Measurements from ENCODE around the gene TBX3. TPM values are rescaled to one million over a fixed set of nuclear protein-coding genes. Genes with fewer than 3 reads are reported as not detected.

TBX3 gene
- total RNA-seq, 2 experiments from 2014 or later, result not detected

- CTCF ChIA-PET, result no interaction called here
- intact Hi-C loops (cut with micrococcal nuclease), result loop anchor here (2.0 to 10.0 kb wide), 2 partner anchors 17 to 1211 kb away; partner anchors contain the start of gene LHX5
Observed at GRCh38 chr12:114685320-114685781, 1.4 kb upstream of the TBX3 start.

GRCh38 chr12:114684870-114685273, 897 bp upstream of the TBX3 start:
- peaks cover 4% of the 10 kb centered on the region for H3K36me3 Mint-ChIP-seq (ENCODE audit: low read depth)
- peak overlapping the region; percentile 28 for H3K4me3 Mint-ChIP-seq

More at GRCh38 chr12:114685320-114685781, 1.4 kb upstream of the TBX3 start:
- peaks cover 45% of the 10 kb centered on the region for H3K4me1 Mint-ChIP-seq (ENCODE audit: low read depth)
- H3K4me3 Mint-ChIP-seq, result peak overlapping the region; percentile 28
- no peak overlapping the region for H3K27ac Mint-ChIP-seq
- peaks cover 91% of the 10 kb centered on the region for H3K27me3 Mint-ChIP-seq (ENCODE audit: low read depth)
- DNase-seq, result no peak
- no peaks in the 10 kb centered on the region for H3K9me3 Mint-ChIP-seq
- peaks cover 4% of the 10 kb centered on the region for H3K36me3 Mint-ChIP-seq (ENCODE audit: low read depth)

GRCh38 chr12:114683709-114684097, 272 bp downstream of the TBX3 start:
- Mint-ChIP-seq H3K27me3 (ENCODE audit: low read depth) (peaks cover 89% of the 10 kb centered on the region), H3K9me3 (peaks cover 3% of the 10 kb centered on the region), H3K4me1 (ENCODE audit: low read depth) (peaks cover 45% of the 10 kb centered on the region), H3K36me3 (ENCODE audit: low read depth) (peaks cover 4% of the 10 kb centered on the region), H3K4me3 (peak overlapping the region; percentile 73), H3K27ac (no peak overlapping the region)
- CTCF ChIA-PET, result no interaction called here
- no peak for DNase-seq
- intact Hi-C loops (cut with micrococcal nuclease), result loop anchor here (2.0 to 10.0 kb wide), 3 partner anchors 15 to 1209 kb away; partner anchors contain the start of gene LHX5

More at GRCh38 chr12:114684870-114685273, 897 bp upstream of the TBX3 start:
- Mint-ChIP-seq H3K27me3 (ENCODE audit: low read depth) (peaks cover 91% of the 10 kb centered on the region), H3K9me3 (peaks cover 3% of the 10 kb centered on the region), H3K27ac (no peak overlapping the region), H3K4me1 (ENCODE audit: low read depth) (peaks cover 45% of the 10 kb centered on the region)
- CTCF ChIA-PET, result interaction anchor here (0.6 kb wide), 1 partner anchor 23 kb away, joined by 3 read pairs; no protein-coding TSS in a partner anchor
- DNase-seq, result no peak
- intact Hi-C loops (cut with micrococcal nuclease), result loop anchor here (2.0 to 10.0 kb wide), 3 partner anchors 16 to 1210 kb away; partner anchors contain the start of gene LHX5

- no peak overlapping the region for H3K27ac Mint-ChIP-seq
- CTCF ChIA-PET, result interaction anchor here (1.1 kb wide), 1 partner anchor 11 kb away, joined by 3 read pairs; no protein-coding TSS in a partner anchor
- H3K4me3 Mint-ChIP-seq, result peak overlapping the region; percentile 73
Observed at GRCh38 chr12:114682785-114683708, 928 bp downstream of the TBX3 start.

GRCh38 chr12:114682106-114682784, 1.7 kb downstream of the TBX3 start:
- Mint-ChIP-seq H3K9me3 (peaks cover 3% of the 10 kb centered on the region), H3K36me3 (ENCODE audit: low read depth) (peaks cover 4% of the 10 kb centered on the region), H3K4me3 (peak overlapping the region; percentile 4), H3K27ac (no peak overlapping the region), H3K27me3 (ENCODE audit: low read depth) (peaks cover 91% of the 10 kb centered on the region), H3K4me1 (ENCODE audit: low read depth) (peaks cover 44% of the 10 kb centered on the region)
- intact Hi-C loops (cut with micrococcal nuclease), result loop anchor here (5.0 to 10.0 kb wide), 2 partner anchors 280 to 1207 kb away; partner anchors contain the start of gene LHX5
- CTCF ChIA-PET, result interaction anchor here (1.1 kb wide), 1 partner anchor 12 kb away, joined by 3 read pairs; no protein-coding TSS in a partner anchor
- DNase-seq, result no peak

More at GRCh38 chr12:114682785-114683708, 928 bp downstream of the TBX3 start:
- intact Hi-C loops (cut with micrococcal nuclease), result loop anchor here (5.0 to 10.0 kb wide), 2 partner anchors 281 to 1208 kb away; partner anchors contain the start of gene LHX5
- DNase-seq, result no peak
- H3K36me3 Mint-ChIP-seq (ENCODE audit: low read depth), result peaks cover 4% of the 10 kb centered on the region
- peaks cover 3% of the 10 kb centered on the region for H3K9me3 Mint-ChIP-seq
- H3K4me1 Mint-ChIP-seq (ENCODE audit: low read depth), result peaks cover 44% of the 10 kb centered on the region
- H3K27me3 Mint-ChIP-seq (ENCODE audit: low read depth), result peaks cover 88% of the 10 kb centered on the region

- Mint-ChIP-seq H3K27me3 (ENCODE audit: low read depth) (peaks cover 88% of the 10 kb centered on the region), H3K36me3 (ENCODE audit: low read depth) (peaks cover 2% of the 10 kb centered on the region), H3K4me1 (ENCODE audit: low read depth) (peaks cover 37% of the 10 kb centered on the region), H3K9me3 (peaks cover 3% of the 10 kb centered on the region), H3K27ac (no peak overlapping the region), H3K4me3 (no peak overlapping the region)
- no peak for DNase-seq
- CTCF ChIA-PET, result no interaction called here
- intact Hi-C loops (cut with micrococcal nuclease), result loop anchor here (5.0 to 10.0 kb wide), 2 partner anchors 279 to 1206 kb away; partner anchors contain the start of gene LHX5
Observed at GRCh38 chr12:114681116-114681871, 2.7 kb downstream of the TBX3 start.

- peaks cover 31% of the 10 kb centered on the region for H3K4me1 Mint-ChIP-seq (ENCODE audit: low read depth)
- no peak overlapping the region for H3K4me3 Mint-ChIP-seq
- peaks cover 2% of the 10 kb centered on the region for H3K36me3 Mint-ChIP-seq (ENCODE audit: low read depth)
- no peak overlapping the region for H3K27ac Mint-ChIP-seq
- CTCF ChIA-PET, result no interaction called here
- H3K27me3 Mint-ChIP-seq (ENCODE audit: low read depth), result peaks cover 86% of the 10 kb centered on the region
- peaks cover 3% of the 10 kb centered on the region for H3K9me3 Mint-ChIP-seq
- intact Hi-C loops (cut with micrococcal nuclease), result loop anchor here (5.0 to 10.0 kb wide), 2 partner anchors 278 to 1206 kb away; partner anchors contain the start of gene LHX5
- no peak for DNase-seq
Observed at GRCh38 chr12:114680604-114681069, 3.3 kb downstream of the TBX3 start.

GRCh38 chr12:114679942-114680341, 4.0 kb downstream of the TBX3 start:
- Mint-ChIP-seq H3K4me1 (ENCODE audit: low read depth) (peaks cover 25% of the 10 kb centered on the region), H3K4me3 (no peak overlapping the region), H3K27me3 (ENCODE audit: low read depth) (peaks cover 84% of the 10 kb centered on the region), H3K27ac (no peak overlapping the region), H3K9me3 (peaks cover 3% of the 10 kb centered on the region), H3K36me3 (ENCODE audit: low read depth) (peaks cover 2% of the 10 kb centered on the region)
- intact Hi-C loops (cut with micrococcal nuclease), result loop anchor here (5.0 to 10.0 kb wide), 2 partner anchors 278 to 1205 kb away; partner anchors contain the start of gene LHX5
- no peak for DNase-seq
- CTCF ChIA-PET, result no interaction called here

- H3K36me3 Mint-ChIP-seq (ENCODE audit: low read depth), result peaks cover 2% of the 10 kb centered on the region
- no peak overlapping the region for H3K4me3 Mint-ChIP-seq
- peaks cover 86% of the 10 kb centered on the region for H3K27me3 Mint-ChIP-seq (ENCODE audit: low read depth)
- CTCF ChIA-PET, result no interaction called here
- no peak overlapping the region for H3K27ac Mint-ChIP-seq
- intact Hi-C loops (cut with micrococcal nuclease), result no loop called here
- DNase-seq, result no peak
- H3K4me1 Mint-ChIP-seq (ENCODE audit: low read depth), result peaks cover 23% of the 10 kb centered on the region
- peaks cover 3% of the 10 kb centered on the region for H3K9me3 Mint-ChIP-seq
Observed at GRCh38 chr12:114679452-114679875, 4.5 kb downstream of the TBX3 start.

- no peak for DNase-seq
- peaks cover 3% of the 10 kb centered on the region for H3K9me3 Mint-ChIP-seq
- H3K4me1 Mint-ChIP-seq (ENCODE audit: low read depth), result peaks cover 17% of the 10 kb centered on the region
- peaks cover 2% of the 10 kb centered on the region for H3K36me3 Mint-ChIP-seq (ENCODE audit: low read depth)
- CTCF ChIA-PET, result no interaction called here
- intact Hi-C loops (cut with micrococcal nuclease), result no loop called here
- H3K27me3 Mint-ChIP-seq (ENCODE audit: low read depth), result peaks cover 82% of the 10 kb centered on the region
- no peak overlapping the region for H3K4me3 Mint-ChIP-seq
- H3K27ac Mint-ChIP-seq, result no peak overlapping the region
Observed at GRCh38 chr12:114678718-114679117, 5.3 kb downstream of the TBX3 start.

- Mint-ChIP-seq H3K9me3 (peaks cover 3% of the 10 kb centered on the region), H3K27me3 (ENCODE audit: low read depth) (peaks cover 81% of the 10 kb centered on the region), H3K4me3 (no peak overlapping the region), H3K36me3 (ENCODE audit: low read depth) (peaks cover 2% of the 10 kb centered on the region), H3K27ac (no peak overlapping the region), H3K4me1 (ENCODE audit: low read depth) (peaks cover 10% of the 10 kb centered on the region)
- DNase-seq, result no peak
- CTCF ChIA-PET, result no interaction called here
- intact Hi-C loops (cut with micrococcal nuclease), result no loop called here
Observed at GRCh38 chr12:114678028-114678427, 5.9 kb downstream of the TBX3 start.

Data from activated naive CD4-positive, alpha-beta T cell treated with anti-CD3 and anti-CD28 coated beads for 36 hours (primary cell).